KMS-11 (cell line): ENCODE results near the gene ADAM30.

Source experiments
- H2AFZ ChIP-seq: fragments of 200-600 bp; sonication (generic); 2 replicates; pipeline ENCODE4 v1.6.1; 2016; ENCODE audit warnings: antibody characterized with exemption, mixed run types, low read depth
- H3K27ac ChIP-seq: fragments of 200-600 bp; sonication (generic); 2 replicates; pipeline ENCODE4 v1.6.1; 2016; ENCODE audit warnings: mild to moderate bottlenecking, mixed run types
- H3K27me3 ChIP-seq: fragments of 200-600 bp; sonication (generic); 2 replicates; pipeline ENCODE4 v1.6.1; 2017; ENCODE audit warnings: mild to moderate bottlenecking, low read depth, mixed run types, moderate library complexity; ENCODE audit not compliant: insufficient read depth
- H3K36me3 ChIP-seq: fragments of 200-600 bp; sonication (generic); 2 replicates; pipeline ENCODE4 v1.6.1; 2017; ENCODE audit warnings: mild to moderate bottlenecking, mixed run types; ENCODE audit not compliant: insufficient read depth
- H3K4me1 ChIP-seq: fragments of 200-600 bp; sonication (generic); 2 replicates; pipeline ENCODE4 v1.6.1; 2016; ENCODE audit warnings: mild to moderate bottlenecking, low read depth, mixed run types; ENCODE audit not compliant: poor library complexity, severe bottlenecking
- H3K4me2 ChIP-seq: fragments of 200-600 bp; sonication (generic); 2 replicates; pipeline ENCODE4 v1.7.0; 2016; ENCODE audit warnings: mild to moderate bottlenecking, mixed run types
- H3K4me3 ChIP-seq: fragments of 200-600 bp; sonication (generic); IDR thresholded peaks from 2 replicates; pipeline ENCODE4 v1.6.1; 2017; ENCODE audit warnings: low read depth, low read length, mixed read lengths; ENCODE audit not compliant: insufficient read depth
- H3K79me2 ChIP-seq: fragments of 200-600 bp; sonication (generic); 2 replicates; pipeline ENCODE4 v1.6.1; 2016; ENCODE audit warnings: low read depth, mixed run types; ENCODE audit not compliant: insufficient read depth
- H3K9ac ChIP-seq: fragments of 200-600 bp; sonication (generic); 2 replicates; pipeline ENCODE4 v1.6.1; 2016; ENCODE audit warnings: mild to moderate bottlenecking, mixed run types
- H4K20me1 ChIP-seq: fragments of 200-600 bp; sonication (generic); 2 replicates; pipeline ENCODE4 v1.6.1; 2016; ENCODE audit warnings: mild to moderate bottlenecking, mixed run types; ENCODE audit not compliant: insufficient read depth
- CTCF ChIP-seq: fragments of 200-600 bp; sonication (generic); conservative IDR thresholded peaks from 2 replicates; pipeline ENCODE4 v1.6.1; 2017; ENCODE audit warnings: low read depth, mild to moderate bottlenecking, antibody characterized with exemption, low read length, moderate library complexity, mixed read lengths

Gene ADAM30

DNA sequence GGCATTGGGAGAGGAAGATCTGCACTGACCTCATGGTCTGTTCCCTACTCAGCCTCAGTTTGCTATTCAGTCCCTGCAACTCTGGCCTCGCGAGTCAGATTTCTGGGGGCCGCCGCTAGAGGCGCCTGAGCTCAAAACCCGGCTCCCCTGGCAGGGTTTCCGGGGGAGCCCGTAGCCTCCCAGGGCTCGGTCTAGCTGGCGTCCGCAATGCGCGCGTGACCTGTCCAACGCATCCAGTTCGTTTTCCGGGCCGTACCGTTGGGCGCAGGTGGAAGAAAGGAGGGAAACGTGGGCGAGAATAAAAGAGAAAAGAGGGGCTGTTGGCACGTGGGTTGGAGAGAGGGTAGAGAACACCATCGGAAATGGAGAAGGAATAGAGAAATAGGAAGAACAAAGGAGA is at the start of gene ADAM30:
Gene ADAM30, minus strand, starts transcription at position 213 of the 400 bp plus-strand sequence. Its CDS starts 179 bp downstream, at position 34.
- H3K36me3 ChIP-seq: no peaks in the 10 kb centered on the region
- H3K4me2 ChIP-seq: no peak within 1 kb of the TSS
- no peak within 1 kb of the TSS for H3K4me3 ChIP-seq
- no peaks in the 10 kb centered on the region for H4K20me1 ChIP-seq
- no peak within 1 kb of the TSS for H2AFZ ChIP-seq
- no peak for TF ChIP-seq CTCF
- H3K79me2 ChIP-seq: no peaks in the 10 kb centered on the region
- H3K4me1 ChIP-seq: no peaks in the 10 kb centered on the region
- H3K27ac ChIP-seq: no peak within 1 kb of the TSS
- no peaks in the 10 kb centered on the region for H3K27me3 ChIP-seq
- H3K9ac ChIP-seq: no peak within 1 kb of the TSS

DNA sequence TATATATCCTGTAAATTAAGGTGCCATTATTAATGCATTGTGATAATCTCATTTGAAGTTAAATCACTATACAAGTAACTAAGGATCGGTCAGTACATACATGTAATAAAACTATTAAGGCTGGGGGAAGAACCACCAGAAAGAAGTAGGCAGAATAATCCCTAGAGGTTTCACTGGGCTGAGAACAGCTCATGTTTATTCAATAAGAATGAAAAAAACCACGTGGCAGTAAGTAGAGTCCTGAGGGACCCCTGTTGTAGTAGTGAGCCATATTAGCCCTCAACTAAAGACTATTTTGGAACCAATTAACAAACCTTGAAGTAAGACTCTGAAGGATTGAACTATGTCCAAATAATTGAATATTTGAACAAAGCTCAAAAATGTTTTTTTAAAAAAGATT is 46.9 kb upstream of the ADAM30 start:
- no peaks in the 10 kb centered on the region for H3K4me1 ChIP-seq
- no peaks in the 10 kb centered on the region for H3K36me3 ChIP-seq
- no peaks in the 10 kb centered on the region for H4K20me1 ChIP-seq
- no peak overlapping the region for H3K4me2 ChIP-seq
- H3K27ac ChIP-seq: no peak overlapping the region
- no peak overlapping the region for H3K4me3 ChIP-seq
- no peaks in the 10 kb centered on the region for H3K27me3 ChIP-seq
- no peaks in the 10 kb centered on the region for H3K79me2 ChIP-seq
- no peak for TF ChIP-seq CTCF
- no peak overlapping the region for H2AFZ ChIP-seq
- H3K9ac ChIP-seq: no peak overlapping the region

DNA sequence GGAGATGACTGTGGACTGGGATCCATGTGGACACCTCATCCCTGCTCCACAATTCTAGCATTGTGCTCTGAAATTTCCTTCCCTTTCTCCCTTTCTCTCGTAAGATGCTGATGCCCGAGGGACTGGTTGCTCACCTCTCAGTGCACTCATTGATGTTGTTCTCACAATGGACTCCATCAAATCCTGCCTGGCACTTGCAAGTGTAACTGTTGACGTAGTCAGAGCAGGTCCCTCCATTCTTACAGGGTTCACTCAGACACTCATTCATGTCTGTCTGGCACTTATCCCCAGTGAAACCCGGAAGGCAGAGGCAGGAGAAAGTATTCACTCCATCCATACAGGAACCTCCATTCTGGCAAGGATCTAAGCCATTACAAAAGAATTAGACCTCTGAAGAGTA is 45.1 kb upstream of the ADAM30 start:
- H4K20me1 ChIP-seq: no peaks in the 10 kb centered on the region
- TF ChIP-seq CTCF: no peak
- no peaks in the 10 kb centered on the region for H3K27me3 ChIP-seq
- H3K4me1 ChIP-seq: no peaks in the 10 kb centered on the region
- H3K4me2 ChIP-seq: no peak overlapping the region
- no peak overlapping the region for H3K27ac ChIP-seq
- no peaks in the 10 kb centered on the region for H3K36me3 ChIP-seq
- no peaks in the 10 kb centered on the region for H3K79me2 ChIP-seq
- no peak overlapping the region for H3K4me3 ChIP-seq
- H3K9ac ChIP-seq: no peak overlapping the region
- no peak overlapping the region for H2AFZ ChIP-seq

DNA sequence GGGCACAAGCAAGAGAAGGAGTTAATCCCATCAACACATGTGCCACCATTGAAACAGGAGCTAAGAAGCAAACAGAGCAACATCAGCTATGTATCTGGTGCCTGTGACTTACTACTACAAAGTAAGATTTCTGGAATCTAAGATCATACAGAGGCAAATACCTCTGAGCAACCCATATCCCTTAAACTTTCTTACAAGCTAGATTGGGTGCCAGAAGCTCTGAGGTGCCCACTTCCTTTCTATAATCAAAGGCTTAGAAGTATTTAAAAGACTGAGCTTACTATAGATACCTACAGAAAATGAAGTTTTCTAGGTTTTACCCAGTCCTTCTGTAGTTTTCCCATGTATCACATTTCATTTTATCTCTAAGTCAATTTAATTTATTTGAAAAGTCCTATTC is 44.4 kb upstream of the ADAM30 start:
- Histone ChIP-seq H3K27me3 (no peaks in the 10 kb centered on the region), H3K4me1 (no peaks in the 10 kb centered on the region), H3K4me3 (no peak overlapping the region), H4K20me1 (no peaks in the 10 kb centered on the region), H2AFZ (no peak overlapping the region), H3K27ac (no peak overlapping the region), H3K79me2 (no peaks in the 10 kb centered on the region), H3K4me2 (no peak overlapping the region), H3K9ac (no peak overlapping the region), H3K36me3 (no peaks in the 10 kb centered on the region)
- no peak for TF ChIP-seq CTCF
